NOMO-1 (cell line): ENCODE data around the gene SMIM5.

Experiments used
- DNase-seq, 2 experiments: peaks; one replicate each; lab custom pipeline; 2025; ENCODE audit not compliant: unreplicated experiment in 2 of 2; lab: John Stamatoyannopoulos, UW

Gene SMIM5

DNA sequence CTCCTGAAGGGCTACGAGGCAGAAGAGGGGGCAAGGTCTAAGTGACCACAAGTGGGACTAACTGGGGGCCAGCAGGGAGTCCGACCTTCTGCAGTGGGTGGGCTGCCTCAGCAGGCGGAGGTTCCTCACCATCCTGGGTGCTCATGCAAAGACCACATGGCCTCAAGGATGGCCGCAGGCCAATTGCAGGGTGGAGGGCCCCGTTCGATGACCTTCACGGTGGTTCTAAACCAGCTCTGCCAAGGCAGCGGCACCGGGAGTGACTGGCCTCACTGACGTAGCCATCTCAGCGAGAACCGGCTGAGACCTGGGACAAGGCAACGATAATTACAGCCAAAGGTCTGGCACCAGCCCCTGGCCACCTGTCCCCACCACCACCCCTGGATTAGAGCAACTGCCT is 5.7 kb downstream of the SMIM5 start:
- DNase-seq, result no peak

DNA sequence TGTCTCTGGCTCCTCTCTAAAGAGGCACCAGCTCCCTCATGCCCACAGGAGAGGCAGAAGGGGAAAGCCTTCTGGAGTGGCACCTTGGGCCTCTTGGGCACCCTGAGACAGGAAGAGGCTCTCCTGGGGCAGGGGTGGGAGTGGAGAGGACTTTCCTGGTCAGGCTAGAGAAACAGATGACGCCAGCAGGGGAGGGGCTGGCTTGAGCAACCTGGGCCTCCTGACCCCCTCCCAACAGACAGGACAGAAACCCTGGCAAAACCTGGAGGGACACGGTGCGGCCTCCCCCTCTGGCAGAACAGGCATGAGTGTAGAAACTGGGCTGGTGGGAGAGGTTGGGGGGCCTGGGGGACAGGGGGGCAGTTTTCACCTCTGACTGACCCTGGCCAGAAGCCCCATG is 6.1 kb downstream of the SMIM5 start:
- no peak for DNase-seq

DNA sequence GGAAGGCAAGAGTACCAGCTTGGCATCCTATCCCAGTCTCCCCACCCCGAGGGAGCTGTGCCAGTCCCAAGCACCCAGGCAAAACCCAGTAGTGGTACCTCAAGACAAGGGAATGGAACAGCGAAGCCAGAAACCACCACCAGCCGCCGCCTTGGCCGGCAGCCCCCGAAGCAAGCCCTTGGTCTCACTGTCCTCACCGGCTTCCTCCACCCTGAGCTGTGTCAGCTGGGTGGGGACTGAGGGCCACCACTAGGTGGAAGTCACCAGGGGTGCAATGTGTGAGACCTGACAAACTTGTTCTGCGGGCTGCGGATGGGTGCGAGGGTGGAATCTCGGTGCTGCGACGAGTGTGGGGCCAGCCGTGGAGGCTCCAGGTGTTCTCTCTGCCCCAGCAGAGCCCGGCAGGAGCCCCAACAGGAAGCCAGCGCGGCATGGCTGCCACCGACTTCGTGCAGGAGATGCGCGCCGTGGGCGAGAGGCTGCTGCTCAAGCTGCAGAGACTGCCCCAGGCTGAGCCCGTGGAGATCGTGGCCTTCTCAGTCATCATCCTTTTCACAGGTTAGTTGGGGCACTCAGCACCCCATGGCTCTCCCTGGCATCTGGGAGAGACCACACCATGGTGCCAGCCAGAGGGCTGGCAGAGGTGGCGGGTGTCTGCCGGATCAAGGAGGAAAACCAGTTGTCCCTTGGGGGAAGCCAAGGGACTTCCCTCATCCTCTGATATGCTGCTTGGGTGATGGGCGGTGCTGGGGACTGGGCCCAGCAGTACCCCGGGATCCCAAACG is 6.7 kb downstream of the SMIM5 start:
- DNase-seq, result no peak

DNA sequence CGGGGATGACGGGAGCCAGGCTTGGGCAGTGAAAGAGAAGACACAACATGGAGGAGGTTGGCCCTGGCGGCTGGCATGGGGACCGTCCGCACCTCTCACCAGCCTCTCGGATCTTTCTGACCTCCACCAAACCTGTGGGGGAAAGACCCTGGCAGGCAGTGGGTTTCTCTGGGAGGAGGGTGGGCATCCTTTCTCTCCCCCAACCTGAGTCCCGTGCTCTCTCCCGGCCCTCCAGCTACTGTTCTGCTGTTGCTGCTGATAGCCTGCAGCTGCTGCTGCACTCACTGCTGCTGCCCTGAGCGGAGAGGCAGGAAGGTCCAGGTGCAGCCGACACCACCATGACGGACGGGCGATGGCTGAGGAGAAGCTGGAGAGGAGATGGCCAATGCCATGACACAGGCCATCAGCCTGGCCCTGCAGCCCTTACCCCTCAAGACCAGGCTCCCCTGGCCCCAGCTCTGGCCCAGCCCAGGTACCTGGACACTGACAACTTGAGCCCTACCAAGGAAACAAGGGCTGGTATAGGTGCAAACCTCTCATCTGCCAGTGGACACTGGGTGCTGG is 7.4 kb downstream of the SMIM5 start:
- DNase-seq, result no peak

DNA sequence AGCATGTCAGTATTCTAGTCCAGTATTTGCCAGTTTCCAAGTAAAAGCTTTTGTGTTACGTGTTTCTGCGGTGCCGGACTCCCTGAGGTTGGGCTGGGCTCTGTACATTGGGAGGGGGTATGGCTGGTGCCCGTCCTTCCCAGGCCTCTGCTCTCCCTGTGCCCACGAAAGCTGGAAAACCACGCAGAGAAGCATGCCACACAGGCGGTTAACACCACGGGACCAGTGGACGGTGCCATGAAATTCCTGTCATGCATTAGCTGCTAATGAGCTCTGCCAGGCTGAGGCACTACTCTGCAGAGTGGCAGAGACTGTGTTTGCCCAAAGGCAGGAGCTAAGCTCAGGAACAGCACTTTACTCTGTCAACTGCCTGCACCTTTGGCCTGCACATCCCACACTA is 8.1 kb downstream of the SMIM5 start:
- DNase-seq, result no peak

DNA sequence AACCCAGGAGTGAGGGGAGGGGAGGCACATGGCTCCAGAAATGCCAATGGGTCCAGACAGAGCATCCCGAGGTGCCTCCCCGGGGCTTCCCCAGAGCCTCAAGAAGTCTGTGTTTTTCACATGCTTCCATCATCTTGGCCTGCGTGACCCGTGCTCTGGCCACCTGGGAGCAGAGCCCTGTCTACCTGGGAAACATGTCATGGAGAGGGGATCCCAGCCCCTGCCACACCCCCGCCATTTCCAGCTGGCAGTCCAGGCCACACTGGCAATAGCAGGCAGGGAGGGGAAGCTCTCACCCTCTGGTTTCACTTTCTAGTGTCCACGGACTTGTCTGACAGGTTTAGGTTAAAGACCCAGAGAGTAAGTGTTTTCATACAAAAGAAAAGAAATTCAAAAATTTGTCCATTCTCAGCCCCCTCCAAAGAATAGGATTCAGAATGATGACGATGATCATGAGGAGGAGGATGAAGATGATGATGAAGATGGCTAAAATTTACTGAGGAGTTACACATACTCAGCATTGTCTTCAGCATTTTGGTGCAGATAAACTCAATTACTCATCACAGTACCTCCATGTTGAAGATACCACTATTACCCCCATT is 9.0 kb downstream of the SMIM5 start:
- DNase-seq, result no peak

DNA sequence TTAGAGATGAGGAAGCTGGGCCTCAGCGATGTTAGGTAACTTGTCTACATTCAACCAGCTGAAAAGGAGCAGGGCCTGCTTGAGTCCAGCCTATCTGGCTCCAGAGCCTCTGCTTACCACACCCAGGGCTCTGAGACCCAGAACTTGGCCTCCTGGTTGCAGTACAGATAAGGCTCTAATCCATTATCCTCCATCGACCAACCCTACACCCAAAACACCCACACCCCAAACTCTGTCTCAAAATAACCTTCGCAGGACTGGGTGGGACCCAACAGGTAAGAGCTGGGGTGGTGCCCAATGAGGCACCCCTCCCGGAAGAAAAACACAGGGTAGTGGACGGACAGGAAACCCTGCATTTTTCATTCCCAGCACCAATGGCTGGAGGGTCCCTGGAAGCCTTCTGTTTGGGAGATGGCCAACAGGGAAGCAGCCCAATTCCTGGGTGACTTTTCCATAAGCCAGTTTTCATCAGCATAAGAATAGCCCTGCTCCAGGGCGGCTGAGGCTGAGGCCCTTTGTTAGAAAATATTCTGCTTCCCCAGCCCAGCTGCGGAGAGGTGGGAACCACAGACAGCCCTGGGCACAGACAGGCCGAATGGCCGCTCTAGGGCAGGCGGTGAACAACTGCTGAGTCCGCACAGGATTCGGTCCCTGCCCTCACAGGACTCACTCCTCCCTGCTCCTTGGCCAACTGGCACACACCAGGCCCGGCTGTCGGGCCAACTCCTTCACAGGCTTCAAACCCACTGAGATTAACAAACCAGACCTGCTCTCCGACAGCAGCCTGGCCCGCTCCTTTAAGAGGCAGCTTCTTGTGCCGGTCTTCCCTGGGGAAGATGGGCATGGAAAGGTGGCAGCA is 9.8 kb downstream of the SMIM5 start:
- no peak for DNase-seq

DNA sequence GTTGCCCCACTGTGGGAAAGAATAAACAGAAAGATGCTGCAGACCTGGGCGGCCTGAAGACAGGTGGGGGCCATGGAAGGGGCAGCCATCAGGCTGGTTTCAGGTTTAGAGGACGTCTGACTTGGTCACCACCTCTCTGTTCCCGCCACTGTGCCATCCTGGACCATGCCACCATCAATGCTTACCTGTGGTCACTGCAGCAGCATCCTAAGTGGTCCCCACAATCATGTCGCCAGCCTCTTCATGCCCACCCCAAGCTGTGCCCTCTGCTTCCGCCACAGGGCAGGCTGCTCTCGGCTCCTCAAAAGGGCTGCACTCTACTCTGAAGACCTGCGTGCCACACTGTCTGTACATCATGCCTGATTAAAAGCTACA is 10.4 kb downstream of the SMIM5 start:
- no peak for DNase-seq

DNA sequence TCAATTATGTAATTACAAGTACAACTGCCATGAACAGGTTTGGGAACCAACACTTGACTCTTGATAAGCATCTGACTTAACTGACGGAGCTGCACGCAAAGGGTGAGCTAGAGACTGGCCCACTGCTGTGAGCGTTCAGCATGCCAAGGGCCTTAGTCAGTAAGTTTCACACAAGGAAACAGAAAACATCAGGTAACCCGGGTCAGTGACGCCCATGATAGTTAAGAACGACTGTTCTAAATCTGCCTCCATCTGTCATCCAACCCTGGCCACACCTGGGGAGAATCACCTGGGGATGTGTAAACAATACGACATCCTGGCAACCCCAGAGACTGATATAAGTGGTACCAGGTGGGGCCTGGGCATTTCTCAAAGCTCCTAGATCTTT is 12.3 kb downstream of the SMIM5 start:
- no peak for DNase-seq

DNA sequence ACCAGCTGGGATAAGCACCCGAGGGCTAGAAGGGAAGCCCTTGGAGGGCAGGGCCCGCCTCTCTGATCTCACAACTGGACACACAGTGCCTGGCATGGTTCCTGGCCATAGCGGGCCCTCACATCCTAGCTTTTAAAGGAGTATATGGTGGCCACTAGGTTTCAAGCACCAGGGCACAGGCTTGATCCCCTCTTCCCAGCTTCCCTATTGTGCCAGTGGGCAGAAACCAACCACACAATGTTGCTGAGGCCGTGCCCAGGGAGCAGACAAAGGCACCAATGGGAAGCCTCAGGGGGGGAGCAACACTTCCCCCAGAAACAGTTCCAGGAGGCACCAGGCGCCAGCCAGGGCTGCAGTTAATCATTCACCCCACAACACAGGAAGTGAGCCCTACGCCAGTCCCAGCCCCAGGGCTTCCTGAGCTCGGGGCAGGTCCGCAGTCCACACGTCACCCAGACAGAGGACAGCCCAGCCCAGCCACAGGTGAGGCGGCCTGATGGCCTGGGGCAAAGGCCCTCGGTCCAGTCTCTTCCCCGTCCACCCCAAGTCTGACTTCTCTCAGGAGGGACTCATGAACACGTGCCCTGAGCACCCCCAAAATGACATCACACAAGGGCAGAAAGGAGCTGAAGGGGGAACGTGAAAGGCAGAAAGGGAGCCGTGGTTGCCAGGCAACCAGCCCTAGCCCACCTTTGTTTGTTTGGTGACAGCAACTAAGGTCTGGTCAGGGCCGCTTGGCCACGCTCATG is 12.8 kb downstream of the SMIM5 start:
- peak; percentile 67 to 83 for DNase-seq

DNA sequence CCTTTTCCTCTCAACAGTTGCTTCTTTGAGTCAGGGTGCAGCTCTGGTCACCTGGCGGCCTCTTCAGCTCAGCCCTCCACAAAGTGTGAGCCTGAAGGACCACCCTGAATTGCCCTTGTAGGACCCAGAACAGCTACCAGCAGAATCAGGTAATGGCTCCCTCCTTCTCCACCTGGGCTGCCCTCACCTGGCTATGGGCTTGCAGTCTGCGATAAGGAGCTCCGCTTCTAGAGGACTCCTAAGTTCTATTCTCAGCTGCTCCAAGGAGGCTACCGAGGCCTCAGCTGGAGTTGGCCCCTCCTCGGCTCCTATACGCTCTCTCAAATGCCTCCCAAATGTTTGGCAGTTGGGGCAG is 13.4 kb downstream of the SMIM5 start:
- no peak for DNase-seq

DNA sequence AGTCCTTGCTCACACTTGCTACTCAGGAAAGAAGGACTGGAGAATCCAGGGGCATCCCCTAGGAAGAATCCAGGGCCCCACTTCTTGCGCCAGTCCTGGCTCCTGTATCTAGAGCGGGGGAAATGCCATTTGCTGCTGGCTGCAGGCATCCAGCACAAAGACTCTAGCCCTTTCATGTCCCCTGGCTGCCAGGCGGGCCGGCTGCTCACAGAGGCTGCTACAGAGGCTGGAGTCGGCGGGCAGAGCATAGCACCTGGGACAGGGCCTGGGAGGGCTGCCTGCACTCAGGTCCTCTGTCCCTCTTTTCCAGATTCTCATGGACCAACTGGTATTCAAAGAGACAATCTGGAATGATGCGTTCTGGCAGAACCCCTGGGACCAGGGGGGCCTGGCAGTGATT is 13.8 kb downstream of the SMIM5 start:
- no peak for DNase-seq

DNA sequence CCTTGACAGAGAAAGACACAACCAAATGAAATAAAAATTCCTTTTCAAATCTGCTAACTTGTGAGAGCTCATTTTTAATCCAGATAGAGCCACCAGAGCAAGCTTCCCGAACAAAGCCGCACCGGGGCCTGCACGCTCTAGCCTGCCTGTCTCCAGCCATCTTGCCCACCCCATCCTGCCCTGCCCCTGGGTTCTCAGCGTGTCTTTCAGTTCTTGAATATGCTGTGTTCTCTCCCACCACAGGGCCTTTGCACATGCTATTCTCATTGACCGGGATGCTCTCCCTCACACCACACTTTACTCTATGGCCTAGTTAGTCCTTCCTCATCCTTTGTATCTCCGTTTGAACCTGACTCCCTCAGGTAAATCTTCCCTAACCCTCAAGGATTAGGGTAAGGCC is 14.7 kb downstream of the SMIM5 start:
- DNase-seq, result no peak

DNA sequence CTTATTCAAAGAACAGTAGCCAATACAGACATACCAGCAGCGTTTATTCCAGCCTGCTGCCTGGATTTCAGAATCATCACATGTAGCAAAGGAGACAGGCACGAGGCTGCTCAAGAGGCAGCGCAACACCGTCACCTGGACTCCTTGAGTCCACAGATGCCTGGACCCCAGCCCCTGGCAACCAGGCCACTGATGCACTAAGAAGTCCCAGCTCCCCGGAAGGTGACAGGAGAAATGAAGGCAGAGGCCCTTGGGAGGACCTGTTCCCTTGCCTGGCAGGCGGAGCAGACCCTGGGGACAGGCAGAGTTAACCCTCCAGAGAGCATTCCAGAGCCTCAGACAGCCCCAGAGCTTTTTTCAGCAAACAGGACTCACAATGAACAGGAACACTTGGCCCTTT is 16.5 kb downstream of the SMIM5 start:
- DNase-seq, result no peak

DNA sequence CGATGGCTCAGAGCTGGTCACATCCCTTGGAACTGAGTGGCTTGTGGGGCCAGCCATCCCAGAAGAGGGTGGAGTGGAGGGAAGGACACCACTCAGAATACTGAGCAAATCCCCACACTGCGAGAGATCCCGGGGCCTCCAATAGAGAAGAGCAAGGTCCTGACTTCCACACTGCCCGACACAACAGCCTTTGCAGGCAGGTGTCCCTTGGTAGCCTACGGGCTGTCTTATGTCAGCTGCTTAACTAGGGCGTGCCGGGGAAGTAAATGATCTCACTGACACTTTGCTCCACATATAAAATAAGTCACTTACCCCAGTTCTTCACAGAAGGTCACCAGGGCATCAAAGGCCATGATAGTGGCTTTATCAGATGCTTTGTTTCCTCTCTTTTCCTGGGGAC is 17.6 kb downstream of the SMIM5 start:
- DNase-seq, result no peak

DNA sequence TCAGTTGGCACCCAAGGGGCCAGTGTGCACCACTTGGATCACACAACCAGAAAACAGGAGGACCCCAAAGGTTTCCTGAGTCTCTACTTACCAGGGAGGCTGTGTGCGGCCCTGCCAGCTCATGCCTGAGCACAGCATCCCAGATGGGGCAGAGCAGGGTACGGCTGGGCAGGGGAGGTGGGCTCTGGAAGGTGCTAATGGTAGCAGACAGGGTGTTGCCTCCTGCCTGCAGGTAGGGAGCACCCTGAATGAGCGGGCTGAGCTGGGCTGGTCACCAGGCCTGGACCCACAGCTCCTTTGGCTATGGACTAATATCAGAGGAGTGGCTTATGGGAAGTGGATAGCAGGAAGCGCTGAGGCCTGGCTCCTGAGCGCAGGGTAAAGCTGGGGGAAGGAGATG is 19.1 kb downstream of the SMIM5 start:
- DNase-seq, result no peak

DNA sequence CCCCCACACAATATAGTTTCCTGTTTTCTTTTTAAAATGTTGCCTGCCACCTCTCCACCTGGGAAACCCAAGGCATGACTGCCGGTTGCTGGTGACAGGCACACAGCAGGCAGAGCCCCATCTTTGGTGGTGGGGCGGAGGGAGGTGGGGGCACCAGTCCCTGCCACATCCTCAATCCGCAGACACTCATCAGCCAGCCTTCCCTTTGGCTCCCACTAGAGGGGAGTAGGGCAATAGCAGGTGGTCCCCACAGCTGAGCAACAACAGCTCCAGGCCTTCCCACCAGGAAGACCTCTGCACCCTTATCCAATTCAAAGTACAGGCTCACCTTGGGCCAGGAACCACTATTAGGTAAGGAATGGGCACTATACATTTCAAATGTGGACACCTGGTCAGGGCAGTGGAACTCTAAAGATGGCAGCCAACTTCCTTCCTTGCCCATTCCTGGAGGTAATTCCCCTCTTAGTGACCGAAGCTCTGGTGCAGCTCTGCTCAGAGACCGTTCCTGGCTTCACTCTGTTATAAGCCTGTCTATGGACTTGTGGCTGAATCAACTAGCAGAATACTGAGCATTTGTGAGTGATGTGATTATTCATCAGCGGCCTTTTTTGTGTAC is 19.8 kb downstream of the SMIM5 start:
- no peak for DNase-seq

DNA sequence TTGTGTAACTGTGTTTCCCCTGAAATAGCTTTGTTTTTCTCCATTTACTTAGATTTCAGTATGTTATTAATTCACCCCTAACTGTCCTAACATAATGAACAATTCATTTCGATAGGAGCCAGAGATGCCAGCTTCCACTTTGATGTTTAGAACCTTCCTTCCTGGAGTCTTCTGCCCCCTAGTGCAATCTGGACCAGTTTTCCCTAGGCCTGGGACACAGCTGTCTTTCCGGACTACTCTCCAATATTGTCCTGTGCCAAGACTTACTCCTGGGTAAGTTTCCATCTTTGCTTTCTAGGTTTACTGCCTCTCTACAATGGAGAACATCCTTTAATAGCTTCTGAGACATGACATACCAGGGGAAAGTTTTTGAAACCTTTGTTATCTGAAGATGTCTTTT is 20.9 kb downstream of the SMIM5 start:
- no peak for DNase-seq

DNA sequence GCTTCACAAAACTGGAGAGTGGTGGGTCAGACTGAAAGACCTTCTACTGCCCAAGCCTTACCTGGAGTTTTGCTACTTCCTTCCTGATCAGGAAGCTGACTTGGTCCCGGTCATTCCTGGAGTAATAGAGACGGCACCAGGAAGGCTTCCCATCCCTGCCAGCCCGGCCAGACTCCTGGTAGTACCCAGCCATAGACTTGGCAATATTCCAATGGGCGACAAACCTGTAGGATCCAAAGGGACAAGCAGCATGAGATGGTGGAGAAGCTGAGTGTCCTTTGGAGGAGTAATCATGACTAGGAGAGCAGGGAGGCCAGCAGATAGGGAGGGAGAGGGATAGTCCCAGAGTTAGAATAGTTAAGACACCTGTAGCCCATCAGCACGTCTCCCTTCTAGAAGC is 25.0 kb downstream of the SMIM5 start:
- no peak for DNase-seq

DNA sequence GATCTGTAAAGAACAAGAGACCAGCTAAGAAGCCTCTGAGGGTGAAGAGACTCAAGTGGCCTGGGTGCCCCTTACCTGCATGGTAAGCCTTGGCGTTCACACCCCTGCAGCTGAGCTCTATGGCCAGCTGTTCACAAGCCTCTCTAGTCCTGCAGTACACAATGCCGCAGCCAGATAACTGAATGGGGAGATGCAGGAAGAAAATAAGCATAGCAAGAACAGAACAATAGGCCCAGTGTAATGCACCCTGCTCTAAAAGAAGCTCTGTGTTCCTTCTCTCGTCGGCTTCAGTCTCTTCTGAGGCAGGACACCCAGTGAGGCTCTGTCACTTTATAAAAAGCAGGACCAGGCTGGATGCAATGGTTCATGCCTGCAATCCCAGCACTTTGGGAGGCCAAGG is 28.3 kb downstream of the SMIM5 start:
- DNase-seq, result no peak

DNA sequence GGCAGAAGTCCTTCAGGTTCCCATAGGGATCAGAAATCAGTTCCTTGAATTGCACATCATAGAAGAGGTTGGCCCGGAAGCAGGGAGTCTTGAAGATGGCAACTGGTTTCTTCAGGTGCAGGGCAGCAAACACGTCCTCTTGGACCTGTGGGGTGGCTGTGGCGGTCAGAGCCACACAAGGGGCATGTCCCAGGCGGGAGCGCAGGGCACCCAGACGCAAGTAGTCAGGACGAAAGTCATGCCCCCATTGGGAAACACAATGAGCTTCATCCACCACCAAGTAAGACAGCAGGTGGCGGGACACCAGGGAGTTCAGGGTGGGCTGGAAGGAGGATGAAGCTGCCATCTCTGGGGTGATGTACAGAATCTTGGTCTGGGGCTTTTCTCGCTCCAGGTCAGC is 29.3 kb downstream of the SMIM5 start:
- DNase-seq, result no peak
